ENCODE results near the gene ANKRD55. TPM values are rescaled to one million over a fixed set of nuclear protein-coding genes. Genes with fewer than 3 reads are reported as not detected.

ANKRD55 gene
- total and polyA plus RNA-seq, 2 of the 8 experiments (the other 6 are each of a cell fraction or from before 2014, with no cell fraction given), result not detected

- TF ChIP-seq SUZ12 (IDR thresholded peaks at IDR 0.05; ENCODE audit: low read length) (no peak), SP4 (IDR thresholded peaks at IDR 0.05; ENCODE audit: low read length) (no peak), RNF2 (IDR thresholded peaks at IDR 0.05; ENCODE audit: borderline replicate concordance, low read depth, low read length, missing control alignments, poor library complexity, severe bottlenecking) (no peak)
These were observed 18.9 kb upstream of the ANKRD55 start (continued) for GRCh38 chr5:56251918-56252553.
